ACC112 (cell line): ENCODE data around the gene SLC46A2.
A peak's percentile ranks its signal among the peaks of the same experiment; 100 is the strongest.

Experiments
- H2AFZ ChIP-seq: fragments of 200-600 bp; sonication (generic); one replicate; pipeline ENCODE4 v1.6.0; 2017; ENCODE audit warnings: antibody characterized with exemption, low read length; ENCODE audit not compliant: unreplicated experiment
- H3K27ac ChIP-seq: fragments of 200-600 bp; sonication (generic); 2 replicates; pipeline ENCODE4 v1.5.1; 2014; ENCODE audit warnings: low read depth, mild to moderate bottlenecking, antibody characterized with exemption, low read length, moderate library complexity
- H3K27me3 ChIP-seq: fragments of 200-600 bp; sonication (generic); 2 replicates; pipeline ENCODE4 v1.6.1; 2014; ENCODE audit warnings: mild to moderate bottlenecking, antibody characterized with exemption, low read length, moderate library complexity, mixed read lengths; ENCODE audit not compliant: insufficient read depth
- H3K36me3 ChIP-seq: fragments of 200-600 bp; sonication (generic); 2 replicates; pipeline ENCODE4 v1.6.1; 2016; ENCODE audit warnings: mild to moderate bottlenecking, antibody characterized with exemption, low read length, moderate library complexity, mixed read lengths; ENCODE audit not compliant: insufficient read depth
- H3K4me1 ChIP-seq: fragments of 200-600 bp; sonication (generic); one replicate; pipeline ENCODE4 v1.6.1; 2016; ENCODE audit warnings: low read length, mixed read lengths; ENCODE audit not compliant: insufficient read depth, unreplicated experiment, control insufficient read depth
- H3K4me3 ChIP-seq: fragments of 200-600 bp; sonication (generic); 2 replicates; pipeline ENCODE4 v1.5.1; 2014; ENCODE audit warnings: mild to moderate bottlenecking, low read depth, low read length
- H3K79me2 ChIP-seq: fragments of 200-600 bp; sonication (generic); one replicate; pipeline ENCODE4 v1.6.0; 2016; ENCODE audit warnings: low read length; ENCODE audit not compliant: control insufficient read depth, unreplicated experiment, insufficient read depth

SLC46A2 gene

GRCh38 chr9:112848316-112849151, 42.1 kb downstream of the SLC46A2 start:
- no peaks in the 10 kb centered on the region for H3K36me3 ChIP-seq
- H3K27ac ChIP-seq, result no peak overlapping the region
- H3K4me1 ChIP-seq, result peaks cover 14% of the 10 kb centered on the region
- no peaks in the 10 kb centered on the region for H3K79me2 ChIP-seq
- no peaks in the 10 kb centered on the region for H3K27me3 ChIP-seq
- H3K4me3 ChIP-seq, result no peak overlapping the region
- no peak overlapping the region for H2AFZ ChIP-seq

GRCh38 chr9:112846528-112847488, 43.9 kb downstream of the SLC46A2 start:
- Histone ChIP-seq H3K79me2 (no peaks in the 10 kb centered on the region), H3K4me1 (peaks cover 14% of the 10 kb centered on the region), H3K36me3 (no peaks in the 10 kb centered on the region), H3K4me3 (no peak overlapping the region), H3K27ac (no peak overlapping the region), H3K27me3 (no peaks in the 10 kb centered on the region), H2AFZ (no peak overlapping the region)

GRCh38 chr9:112844771-112845542, 45.7 kb downstream of the SLC46A2 start:
- no peaks in the 10 kb centered on the region for H3K79me2 ChIP-seq
- no peak overlapping the region for H3K27ac ChIP-seq
- H3K4me3 ChIP-seq, result no peak overlapping the region
- peaks cover 14% of the 10 kb centered on the region for H3K4me1 ChIP-seq
- H3K27me3 ChIP-seq, result no peaks in the 10 kb centered on the region
- H3K36me3 ChIP-seq, result no peaks in the 10 kb centered on the region
- peak overlapping the region; percentile 64 for H2AFZ ChIP-seq

DNA sequence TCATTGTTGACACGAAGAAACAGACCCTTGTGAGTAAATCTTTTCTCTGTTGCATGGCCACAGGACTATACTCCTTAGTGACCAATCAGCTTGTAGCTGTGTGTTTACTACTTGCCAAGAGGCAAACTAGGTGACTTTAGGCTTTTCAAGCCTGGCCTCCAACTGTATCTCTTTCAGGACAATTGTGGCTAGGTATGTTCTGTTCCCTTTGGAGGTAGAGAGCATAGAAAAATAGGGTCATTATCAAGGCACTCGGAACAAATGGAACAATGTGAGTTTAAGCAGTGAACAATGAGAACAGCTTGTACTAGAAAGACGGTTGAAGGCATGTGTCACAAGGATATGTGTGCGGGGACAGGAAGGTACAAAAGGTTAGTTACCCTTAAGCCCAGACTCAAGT, 48.1 kb downstream of the SLC46A2 start:
- no peak overlapping the region for H2AFZ ChIP-seq
- H3K4me1 ChIP-seq, result peaks cover 14% of the 10 kb centered on the region
- H3K27me3 ChIP-seq, result no peaks in the 10 kb centered on the region
- no peak overlapping the region for H3K27ac ChIP-seq
- H3K36me3 ChIP-seq, result no peaks in the 10 kb centered on the region
- H3K4me3 ChIP-seq, result no peak overlapping the region
- H3K79me2 ChIP-seq, result no peaks in the 10 kb centered on the region

DNA sequence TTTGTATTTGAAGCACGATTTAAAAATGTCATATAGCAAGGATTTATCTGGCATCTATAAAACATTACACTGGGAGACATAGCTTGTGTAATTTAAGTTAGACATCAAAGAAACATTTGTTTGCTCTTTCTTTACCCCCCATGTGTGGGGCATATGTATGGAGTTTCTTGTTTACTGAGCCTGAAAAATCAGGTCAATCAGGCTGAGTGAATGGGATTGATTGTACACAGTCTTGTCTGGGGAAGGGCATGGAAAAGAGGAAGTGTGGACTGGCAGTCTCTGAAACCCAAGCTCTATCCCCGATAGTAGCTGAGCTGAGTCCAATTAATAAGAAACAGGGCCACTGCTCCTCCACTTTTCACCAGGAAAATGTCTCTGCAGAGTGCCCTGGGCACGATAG, 49.4 kb downstream of the SLC46A2 start:
- Histone ChIP-seq H3K27ac (no peak overlapping the region), H3K4me3 (no peak overlapping the region), H3K4me1 (peaks cover 7% of the 10 kb centered on the region), H2AFZ (no peak overlapping the region), H3K27me3 (no peaks in the 10 kb centered on the region), H3K79me2 (no peaks in the 10 kb centered on the region), H3K36me3 (no peaks in the 10 kb centered on the region)

DNA sequence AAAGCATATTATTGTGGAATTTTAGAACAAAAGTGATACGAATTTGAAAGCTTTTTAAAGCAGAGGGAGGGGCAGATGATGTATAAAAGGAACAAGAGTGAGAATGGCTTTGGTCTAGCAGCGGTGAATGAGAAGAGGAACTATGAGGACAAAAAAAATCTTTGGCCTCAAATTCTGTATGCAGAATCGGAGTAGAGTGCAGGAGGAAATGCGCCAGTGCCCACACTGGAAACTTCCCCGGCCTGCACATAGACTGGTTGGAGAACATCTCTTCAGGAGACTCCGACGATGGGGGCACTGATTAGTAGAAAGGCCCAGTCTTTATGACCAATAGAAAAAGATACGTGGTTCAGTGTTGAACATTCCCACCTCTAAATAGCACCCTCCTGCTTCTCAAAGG, 51.3 kb downstream of the SLC46A2 start:
- Histone ChIP-seq H2AFZ (no peak overlapping the region), H3K27me3 (no peaks in the 10 kb centered on the region), H3K36me3 (no peaks in the 10 kb centered on the region), H3K4me3 (no peak overlapping the region), H3K4me1 (no peaks in the 10 kb centered on the region), H3K79me2 (no peaks in the 10 kb centered on the region), H3K27ac (no peak overlapping the region)

DNA sequence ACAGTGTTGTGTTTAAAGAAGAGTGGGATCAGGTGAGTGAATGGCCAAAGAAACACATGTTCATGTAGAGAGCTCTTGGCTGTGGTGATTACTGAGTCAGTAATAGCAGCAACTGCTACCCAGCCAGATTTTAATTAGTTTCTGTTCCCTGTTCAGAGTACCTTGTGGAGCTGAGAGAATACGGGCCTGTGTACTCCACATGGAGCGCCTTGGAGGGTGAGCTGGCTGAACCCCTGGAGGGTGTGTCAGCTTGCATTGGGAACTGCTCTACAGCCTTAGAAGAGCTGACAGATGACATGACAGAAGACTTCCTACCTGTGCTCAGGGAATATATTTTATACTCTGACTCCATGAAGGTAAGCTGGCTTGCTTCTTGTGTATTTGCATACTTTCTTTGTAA, 52.3 kb downstream of the SLC46A2 start:
- no peaks in the 10 kb centered on the region for H3K36me3 ChIP-seq
- no peak overlapping the region for H3K4me3 ChIP-seq
- H3K4me1 ChIP-seq, result no peaks in the 10 kb centered on the region
- no peaks in the 10 kb centered on the region for H3K27me3 ChIP-seq
- no peak overlapping the region for H2AFZ ChIP-seq
- H3K79me2 ChIP-seq, result no peaks in the 10 kb centered on the region
- no peak overlapping the region for H3K27ac ChIP-seq

DNA sequence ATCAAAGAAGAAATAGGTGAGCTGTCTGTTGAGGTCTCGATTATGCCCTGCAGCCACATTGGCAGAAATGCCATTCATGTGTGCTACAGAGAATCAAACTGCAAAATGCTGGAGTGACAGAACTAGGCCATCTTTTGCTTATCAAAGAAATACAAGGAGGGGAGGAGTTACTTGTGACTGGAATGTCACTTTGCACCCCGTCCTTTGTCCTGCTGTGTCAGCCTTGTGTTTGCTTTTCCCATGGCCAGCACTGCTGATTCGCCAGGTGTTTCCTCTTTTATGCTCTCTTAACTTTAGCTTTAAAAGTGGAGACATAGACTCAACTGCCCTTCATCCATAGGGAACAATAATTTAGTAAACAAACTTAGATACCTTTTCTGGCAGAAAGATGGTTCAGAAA, 54.3 kb downstream of the SLC46A2 start:
- Histone ChIP-seq H3K4me1 (peaks cover 2% of the 10 kb centered on the region), H3K79me2 (no peaks in the 10 kb centered on the region), H2AFZ (no peak overlapping the region), H3K27me3 (no peaks in the 10 kb centered on the region), H3K4me3 (no peak overlapping the region), H3K27ac (no peak overlapping the region), H3K36me3 (no peaks in the 10 kb centered on the region)

DNA sequence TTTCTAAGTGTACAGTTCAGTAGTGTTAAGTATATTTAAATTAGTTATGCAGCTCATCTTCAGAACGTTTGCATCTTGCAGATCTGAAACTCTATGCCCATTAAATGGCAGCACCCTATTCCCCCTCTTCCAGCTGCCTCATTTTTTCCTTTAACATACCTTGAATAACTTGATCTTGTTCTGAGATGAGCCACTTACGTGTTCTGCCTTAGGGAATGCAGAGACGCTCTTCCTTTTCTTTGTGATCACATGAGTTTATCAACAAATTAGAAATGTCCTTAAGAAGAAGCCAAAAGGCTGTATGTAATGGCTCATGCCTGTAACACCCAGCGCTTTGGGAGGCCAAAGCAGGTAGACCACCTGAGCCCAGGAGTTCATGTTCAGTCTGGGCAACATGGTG, 57.6 kb downstream of the SLC46A2 start:
- H3K27me3 ChIP-seq, result no peaks in the 10 kb centered on the region
- H3K4me3 ChIP-seq, result no peak overlapping the region
- no peaks in the 10 kb centered on the region for H3K79me2 ChIP-seq
- H2AFZ ChIP-seq, result no peak overlapping the region
- no peak overlapping the region for H3K27ac ChIP-seq
- peaks cover 6% of the 10 kb centered on the region for H3K4me1 ChIP-seq
- H3K36me3 ChIP-seq, result no peaks in the 10 kb centered on the region

- H3K27me3 ChIP-seq, result no peaks in the 10 kb centered on the region
- peaks cover 6% of the 10 kb centered on the region for H3K4me1 ChIP-seq
- H3K79me2 ChIP-seq, result no peaks in the 10 kb centered on the region
- H3K36me3 ChIP-seq, result no peaks in the 10 kb centered on the region
- H3K27ac ChIP-seq, result no peak overlapping the region
- H3K4me3 ChIP-seq, result no peak overlapping the region
- H2AFZ ChIP-seq, result no peak overlapping the region
Observed at GRCh38 chr9:112831969-112832368, 58.7 kb downstream of the SLC46A2 start.
